ENCODE data around the gene PRKAG2. TPM values are rescaled to one million over a fixed set of nuclear protein-coding genes. Genes with fewer than 3 reads are reported as not detected.

PRKAG2 gene
- total RNA-seq, 2 donors from 2014 or later: 21.6 to 31.7 TPM

- ATAC-seq (replicated peaks): no peak
- Mint-ChIP-seq H3K4me1 (peaks cover 6% of the 10 kb centered on the region), H3K27ac (no peak overlapping the region), H3K36me3 (ENCODE audit: low read depth) (no peaks in the 10 kb centered on the region), H3K27me3 (no peaks in the 10 kb centered on the region), H3K9me3 (no peaks in the 10 kb centered on the region), H3K4me3 (no peak overlapping the region)
Measured at GRCh38 chr7:151690606-151691005, 186.3 kb downstream of the PRKAG2 start.

- Mint-ChIP-seq H3K27me3 (no peaks in the 10 kb centered on the region), H3K9me3 (no peaks in the 10 kb centered on the region), H3K4me3 (no peak overlapping the region), H3K4me1 (peaks cover 3% of the 10 kb centered on the region), H3K36me3 (ENCODE audit: low read depth) (no peaks in the 10 kb centered on the region), H3K27ac (no peak overlapping the region)
- ATAC-seq (replicated peaks): no peak
Measured at GRCh38 chr7:151689196-151689971, 187.5 kb downstream of the PRKAG2 start.

GRCh38 chr7:151688236-151688780, 188.6 kb downstream of the PRKAG2 start:
- no peaks in the 10 kb centered on the region for H3K27me3 Mint-ChIP-seq
- H3K4me1 Mint-ChIP-seq: no peaks in the 10 kb centered on the region
- no peak overlapping the region for H3K4me3 Mint-ChIP-seq
- H3K36me3 Mint-ChIP-seq (ENCODE audit: low read depth): no peaks in the 10 kb centered on the region
- no peaks in the 10 kb centered on the region for H3K9me3 Mint-ChIP-seq
- no peak for ATAC-seq (replicated peaks)
- no peak overlapping the region for H3K27ac Mint-ChIP-seq

GRCh38 chr7:151687523-151688235, 189.2 kb downstream of the PRKAG2 start:
- Mint-ChIP-seq H3K27ac (no peak overlapping the region), H3K4me1 (no peaks in the 10 kb centered on the region), H3K4me3 (no peak overlapping the region), H3K27me3 (no peaks in the 10 kb centered on the region), H3K9me3 (no peaks in the 10 kb centered on the region), H3K36me3 (ENCODE audit: low read depth) (no peaks in the 10 kb centered on the region)
- ATAC-seq (replicated peaks): no peak

- Mint-ChIP-seq H3K9me3 (no peaks in the 10 kb centered on the region), H3K4me1 (no peaks in the 10 kb centered on the region), H3K27ac (no peak overlapping the region), H3K36me3 (ENCODE audit: low read depth) (no peaks in the 10 kb centered on the region), H3K27me3 (no peaks in the 10 kb centered on the region), H3K4me3 (no peak overlapping the region)
- ATAC-seq (replicated peaks): no peak
Measured at GRCh38 chr7:151686826-151687225, 190.1 kb downstream of the PRKAG2 start.

GRCh38 chr7:151686016-151686766, 190.7 kb downstream of the PRKAG2 start:
- Mint-ChIP-seq H3K36me3 (ENCODE audit: low read depth) (no peaks in the 10 kb centered on the region), H3K27ac (no peak overlapping the region), H3K27me3 (no peaks in the 10 kb centered on the region), H3K9me3 (no peaks in the 10 kb centered on the region), H3K4me1 (no peaks in the 10 kb centered on the region), H3K4me3 (no peak overlapping the region)
- ATAC-seq (replicated peaks): no peak

- Mint-ChIP-seq H3K4me1 (no peaks in the 10 kb centered on the region), H3K27me3 (no peaks in the 10 kb centered on the region), H3K36me3 (ENCODE audit: low read depth) (no peaks in the 10 kb centered on the region), H3K4me3 (no peak overlapping the region), H3K9me3 (no peaks in the 10 kb centered on the region), H3K27ac (no peak overlapping the region)
- no peak for ATAC-seq (replicated peaks)
Measured at GRCh38 chr7:151684408-151685175, 192.3 kb downstream of the PRKAG2 start.

GRCh38 chr7:151683615-151684407, 193.1 kb downstream of the PRKAG2 start:
- no peaks in the 10 kb centered on the region for H3K9me3 Mint-ChIP-seq
- H3K27ac Mint-ChIP-seq: no peak overlapping the region
- no peak for ATAC-seq (replicated peaks)
- H3K27me3 Mint-ChIP-seq: no peaks in the 10 kb centered on the region
- no peaks in the 10 kb centered on the region for H3K36me3 Mint-ChIP-seq (ENCODE audit: low read depth)
- H3K4me3 Mint-ChIP-seq: no peak overlapping the region
- no peaks in the 10 kb centered on the region for H3K4me1 Mint-ChIP-seq

GRCh38 chr7:151682831-151683614, 193.9 kb downstream of the PRKAG2 start:
- H3K9me3 Mint-ChIP-seq: no peaks in the 10 kb centered on the region
- no peak overlapping the region for H3K27ac Mint-ChIP-seq
- no peak for ATAC-seq (replicated peaks)
- H3K4me3 Mint-ChIP-seq: no peak overlapping the region
- H3K27me3 Mint-ChIP-seq: no peaks in the 10 kb centered on the region
- H3K36me3 Mint-ChIP-seq (ENCODE audit: low read depth): no peaks in the 10 kb centered on the region
- H3K4me1 Mint-ChIP-seq: no peaks in the 10 kb centered on the region

GRCh38 chr7:151681726-151682125, 195.2 kb downstream of the PRKAG2 start:
- H3K36me3 Mint-ChIP-seq (ENCODE audit: low read depth): no peaks in the 10 kb centered on the region
- H3K27me3 Mint-ChIP-seq: no peaks in the 10 kb centered on the region
- H3K9me3 Mint-ChIP-seq: no peaks in the 10 kb centered on the region
- H3K27ac Mint-ChIP-seq: peak overlapping the region; percentile 45
- no peaks in the 10 kb centered on the region for H3K4me1 Mint-ChIP-seq
- no peak for ATAC-seq (replicated peaks)
- no peak overlapping the region for H3K4me3 Mint-ChIP-seq

- H3K27ac Mint-ChIP-seq: peak overlapping the region; percentile 45
- H3K27me3 Mint-ChIP-seq: no peaks in the 10 kb centered on the region
- H3K4me1 Mint-ChIP-seq: no peaks in the 10 kb centered on the region
- no peak overlapping the region for H3K4me3 Mint-ChIP-seq
- ATAC-seq (replicated peaks): no peak
- no peaks in the 10 kb centered on the region for H3K36me3 Mint-ChIP-seq (ENCODE audit: low read depth)
- no peaks in the 10 kb centered on the region for H3K9me3 Mint-ChIP-seq
Measured at GRCh38 chr7:151680810-151681209, 196.1 kb downstream of the PRKAG2 start.

GRCh38 chr7:151679881-151680612, 196.9 kb downstream of the PRKAG2 start:
- H3K27me3 Mint-ChIP-seq: no peaks in the 10 kb centered on the region

More at GRCh38 chr7:151679881-151680612, 196.9 kb downstream of the PRKAG2 start:
- Mint-ChIP-seq H3K4me3 (no peak overlapping the region), H3K27ac (no peak overlapping the region), H3K4me1 (no peaks in the 10 kb centered on the region), H3K36me3 (ENCODE audit: low read depth) (peaks cover 3% of the 10 kb centered on the region), H3K9me3 (no peaks in the 10 kb centered on the region)
- ATAC-seq (replicated peaks): no peak
